ENCODE data around the gene LKAAEAR1.

LKAAEAR1 gene

GRCh38 chr20:64037199-64037497 is 47.0 kb downstream of the LKAAEAR1 start:
- no peak for TF ChIP-seq POLR2AphosphoS5 (IDR thresholded peaks at IDR 0.05; ENCODE audit: low read depth, low read length)
- TF ChIP-seq FOXP2 (optimal IDR thresholded peaks at IDR 0.05; ENCODE audit: borderline replicate concordance, extremely low read depth, extremely low read length, insufficient read depth) = no peak
- no peak for TF ChIP-seq REST (IDR thresholded peaks at IDR 0.05; ENCODE audit: insufficient read depth in 1 of 2, low read depth in 2 of 2, low read length in 2 of 2)
- TF ChIP-seq TAF1 (IDR thresholded peaks at IDR 0.05; ENCODE audit: borderline replicate concordance, insufficient read depth, low read length) = no peak
- no peak for TF ChIP-seq SIN3A (IDR thresholded peaks at IDR 0.05; ENCODE audit: borderline replicate concordance, insufficient read depth, low read length)

- TF ChIP-seq SIN3A (IDR thresholded peaks at IDR 0.05; ENCODE audit: borderline replicate concordance, insufficient read depth, low read length) (no peak), POLR2AphosphoS5 (IDR thresholded peaks at IDR 0.05; ENCODE audit: low read depth, low read length) (no peak), FOXP2 (optimal IDR thresholded peaks at IDR 0.05; ENCODE audit: borderline replicate concordance, extremely low read depth, extremely low read length, insufficient read depth) (no peak)
These were observed 47.6 kb downstream of the LKAAEAR1 start for GRCh38 chr20:64036346-64037198.

- no peak for TF ChIP-seq TAF1 (IDR thresholded peaks at IDR 0.05; ENCODE audit: borderline replicate concordance, insufficient read depth, low read length)
- TF ChIP-seq POLR2AphosphoS5 (IDR thresholded peaks at IDR 0.05; ENCODE audit: low read depth, low read length) = no peak
- no peak for TF ChIP-seq SIN3A (IDR thresholded peaks at IDR 0.05; ENCODE audit: borderline replicate concordance, insufficient read depth, low read length)
- no peak for TF ChIP-seq FOXP2 (optimal IDR thresholded peaks at IDR 0.05; ENCODE audit: borderline replicate concordance, extremely low read depth, extremely low read length, insufficient read depth)
- TF ChIP-seq REST (IDR thresholded peaks at IDR 0.05; ENCODE audit: insufficient read depth in 1 of 2, low read depth in 2 of 2, low read length in 2 of 2) = no peak
These were observed 48.3 kb downstream of the LKAAEAR1 start, which contains the start of gene C20orf204 for GRCh38 chr20:64035933-64036345. TSS of gene C20orf204 (plus strand) at chr20:64036182. CDS start at chr20:64036324, 142 bp downstream.

GRCh38 chr20:64035066-64035932 is 48.9 kb downstream of the LKAAEAR1 start:
- no peak for TF ChIP-seq POLR2AphosphoS5 (IDR thresholded peaks at IDR 0.05; ENCODE audit: low read depth, low read length)
- TF ChIP-seq TAF1 (IDR thresholded peaks at IDR 0.05; ENCODE audit: borderline replicate concordance, insufficient read depth, low read length) = no peak
- TF ChIP-seq SIN3A (IDR thresholded peaks at IDR 0.05; ENCODE audit: borderline replicate concordance, insufficient read depth, low read length) = no peak
- no peak for TF ChIP-seq REST (IDR thresholded peaks at IDR 0.05; ENCODE audit: insufficient read depth in 1 of 2, low read depth in 2 of 2, low read length in 2 of 2)
- TF ChIP-seq FOXP2 (optimal IDR thresholded peaks at IDR 0.05; ENCODE audit: borderline replicate concordance, extremely low read depth, extremely low read length, insufficient read depth) = no peak

- no peak for TF ChIP-seq FOXP2 (optimal IDR thresholded peaks at IDR 0.05; ENCODE audit: borderline replicate concordance, extremely low read depth, extremely low read length, insufficient read depth)
- TF ChIP-seq REST (IDR thresholded peaks at IDR 0.05; ENCODE audit: insufficient read depth in 1 of 2, low read depth in 2 of 2, low read length in 2 of 2) = no peak
- no peak for TF ChIP-seq TAF1 (IDR thresholded peaks at IDR 0.05; ENCODE audit: borderline replicate concordance, insufficient read depth, low read length)
- no peak for TF ChIP-seq POLR2AphosphoS5 (IDR thresholded peaks at IDR 0.05; ENCODE audit: low read depth, low read length)
- no peak for TF ChIP-seq SIN3A (IDR thresholded peaks at IDR 0.05; ENCODE audit: borderline replicate concordance, insufficient read depth, low read length)
These were observed 50.2 kb downstream of the LKAAEAR1 start for GRCh38 chr20:64033981-64034493.

All from PFSK-1 (cell line).